GM19193 (cell line): ENCODE results near the gene ERAS.

Experiments used
- POLR2A ChIP-seq: IDR thresholded peaks from 4 replicates; pipeline ENCODE4 v1.6.1; 2011; ENCODE audit not compliant: insufficient read depth, insufficient read length; ENCODE audit errors: extremely low read depth

Gene ERAS

DNA sequence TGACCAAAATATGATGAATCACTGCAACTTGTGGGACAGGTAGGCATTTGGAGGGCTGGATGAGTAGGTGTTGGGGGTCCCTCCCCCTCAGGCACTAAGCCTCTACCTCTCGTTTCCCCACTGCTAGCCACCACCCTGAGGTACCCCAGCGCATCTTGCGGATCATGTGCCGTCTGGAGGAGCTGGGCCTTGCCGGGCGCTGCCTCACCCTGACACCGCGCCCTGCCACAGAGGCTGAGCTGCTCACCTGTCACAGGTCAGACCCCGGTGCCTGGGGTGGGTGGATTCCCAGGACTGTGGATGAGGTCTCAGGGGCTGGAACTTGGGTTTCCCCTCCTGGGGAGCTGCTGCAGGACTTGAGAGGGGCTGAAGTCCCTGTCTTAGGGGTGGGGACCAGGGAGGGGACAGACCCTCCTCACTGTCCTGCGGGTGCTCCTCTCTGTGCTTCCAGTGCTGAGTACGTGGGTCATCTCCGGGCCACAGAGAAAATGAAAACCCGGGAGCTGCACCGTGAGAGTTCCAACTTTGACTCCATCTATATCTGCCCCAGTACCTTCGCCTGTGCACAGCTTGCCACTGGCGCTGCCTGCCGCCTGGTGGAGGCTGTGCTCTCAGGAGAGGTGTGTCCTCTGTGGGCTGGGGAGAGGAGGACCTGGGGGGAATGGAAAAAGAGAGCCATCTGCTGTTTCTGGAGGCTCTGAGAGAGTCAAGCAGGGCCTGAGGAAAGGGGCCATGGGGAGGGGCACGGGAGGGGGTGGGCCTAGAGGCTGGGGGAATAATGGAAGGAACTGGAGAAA lies 10.1 kb upstream of the ERAS start:
- TF ChIP-seq POLR2A, result no peak

- no peak for TF ChIP-seq POLR2A
Measured at GRCh38 chrX:48818098-48818497, 8.2 kb upstream of the ERAS start.

DNA sequence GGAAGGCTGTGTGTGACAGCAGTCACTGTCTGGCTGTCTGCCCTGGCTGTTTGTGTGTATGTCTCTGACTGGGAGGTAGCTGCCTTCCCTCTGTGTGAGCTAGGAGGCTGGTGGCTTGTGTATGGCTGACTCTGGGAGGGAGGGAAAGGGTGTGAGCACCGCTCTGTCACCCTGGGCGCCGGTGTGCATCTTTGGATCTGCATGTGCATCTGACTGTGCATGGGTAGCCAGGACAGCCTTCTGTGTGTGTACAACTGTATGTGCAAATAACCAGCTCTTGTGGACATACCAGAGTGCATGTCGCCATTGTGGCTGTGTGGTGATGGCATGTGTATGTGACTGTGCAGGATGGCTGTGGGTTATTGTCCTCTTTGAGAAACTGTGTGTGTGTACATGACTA lies 7.4 kb upstream of the ERAS start:
- TF ChIP-seq POLR2A, result no peak

DNA sequence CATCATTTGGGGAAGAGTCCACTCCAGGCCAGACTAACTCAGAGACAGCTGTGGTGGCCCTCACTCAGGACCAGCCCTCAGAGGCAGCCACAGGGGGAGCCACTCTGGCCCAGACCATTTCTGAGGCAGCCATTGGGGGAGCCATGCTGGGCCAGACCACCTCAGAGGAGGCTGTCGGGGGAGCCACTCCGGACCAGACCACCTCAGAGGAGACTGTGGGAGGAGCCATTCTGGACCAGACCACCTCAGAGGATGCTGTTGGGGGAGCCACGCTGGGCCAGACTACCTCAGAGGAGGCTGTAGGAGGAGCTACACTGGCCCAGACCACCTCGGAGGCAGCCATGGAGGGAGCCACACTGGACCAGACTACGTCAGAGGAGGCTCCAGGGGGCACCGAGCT lies 3.3 kb upstream of the ERAS start:
- TF ChIP-seq POLR2A, result no peak

- no peak for TF ChIP-seq POLR2A
Measured at GRCh38 chrX:48824066-48824465, 2.2 kb upstream of the ERAS start.

DNA sequence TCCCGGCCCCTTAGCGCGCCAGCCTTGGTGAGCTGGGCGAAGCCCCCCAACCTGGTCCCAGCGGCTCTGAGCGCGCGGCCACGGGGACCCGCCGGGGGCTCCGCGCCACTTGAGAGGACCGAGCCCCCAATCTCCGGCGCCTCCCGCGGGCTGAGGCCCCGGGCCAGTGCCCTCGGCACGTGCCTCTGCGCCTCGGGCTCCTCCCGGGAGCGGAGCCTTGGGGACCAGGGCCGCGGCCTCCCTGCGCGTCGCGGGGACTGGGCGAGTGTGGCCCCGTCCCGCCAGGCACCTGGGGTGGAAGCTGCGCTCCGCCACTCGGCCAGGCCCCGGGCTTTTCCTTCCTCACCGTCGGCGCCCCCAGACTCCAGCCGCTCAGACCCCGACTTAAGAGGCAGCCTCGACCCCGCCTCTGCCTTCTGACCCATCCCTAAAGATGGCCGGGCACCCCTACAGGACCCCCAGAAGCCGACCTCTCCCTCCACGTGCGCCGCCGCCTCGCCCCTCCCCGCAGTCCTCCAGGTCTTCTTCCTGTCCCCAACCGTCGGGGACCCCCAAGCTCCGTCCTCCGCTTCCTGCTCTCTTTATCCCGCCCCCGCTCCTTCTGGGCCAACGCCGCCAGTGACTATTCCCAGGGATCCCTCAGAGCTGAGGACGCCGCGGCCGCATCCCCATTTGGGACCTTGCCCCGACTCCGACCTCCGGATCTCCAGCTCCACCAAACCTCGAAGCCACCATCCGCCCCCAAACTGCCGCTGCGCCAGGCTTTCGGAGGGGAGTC lies 752 bp downstream of the ERAS start:
- no peak for TF ChIP-seq POLR2A

- TF ChIP-seq POLR2A, result no peak
Measured at GRCh38 chrX:48827654-48827968, 1.3 kb downstream of the ERAS start.

DNA sequence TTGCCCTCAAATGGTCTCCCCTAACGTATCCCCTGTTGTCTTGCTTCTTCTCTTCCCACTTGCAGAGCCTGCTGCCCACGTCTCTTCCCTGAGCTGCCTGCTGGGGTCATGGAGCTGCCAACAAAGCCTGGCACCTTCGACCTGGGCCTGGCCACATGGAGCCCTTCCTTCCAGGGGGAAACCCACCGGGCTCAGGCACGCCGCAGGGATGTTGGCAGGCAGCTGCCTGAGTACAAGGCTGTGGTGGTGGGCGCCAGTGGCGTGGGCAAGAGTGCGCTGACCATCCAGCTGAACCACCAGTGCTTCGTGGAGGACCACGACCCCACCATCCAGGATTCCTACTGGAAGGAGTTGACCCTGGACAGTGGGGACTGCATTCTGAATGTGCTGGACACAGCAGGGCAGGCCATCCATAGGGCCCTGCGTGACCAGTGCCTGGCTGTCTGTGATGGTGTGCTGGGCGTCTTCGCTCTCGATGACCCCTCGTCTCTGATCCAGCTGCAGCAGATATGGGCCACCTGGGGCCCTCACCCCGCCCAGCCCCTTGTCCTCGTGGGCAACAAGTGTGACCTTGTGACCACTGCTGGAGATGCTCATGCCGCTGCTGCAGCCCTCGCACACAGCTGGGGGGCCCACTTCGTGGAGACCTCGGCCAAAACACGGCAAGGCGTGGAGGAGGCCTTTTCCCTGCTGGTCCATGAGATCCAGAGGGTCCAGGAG lies 2.9 kb downstream of the ERAS start:
- no peak for TF ChIP-seq POLR2A

DNA sequence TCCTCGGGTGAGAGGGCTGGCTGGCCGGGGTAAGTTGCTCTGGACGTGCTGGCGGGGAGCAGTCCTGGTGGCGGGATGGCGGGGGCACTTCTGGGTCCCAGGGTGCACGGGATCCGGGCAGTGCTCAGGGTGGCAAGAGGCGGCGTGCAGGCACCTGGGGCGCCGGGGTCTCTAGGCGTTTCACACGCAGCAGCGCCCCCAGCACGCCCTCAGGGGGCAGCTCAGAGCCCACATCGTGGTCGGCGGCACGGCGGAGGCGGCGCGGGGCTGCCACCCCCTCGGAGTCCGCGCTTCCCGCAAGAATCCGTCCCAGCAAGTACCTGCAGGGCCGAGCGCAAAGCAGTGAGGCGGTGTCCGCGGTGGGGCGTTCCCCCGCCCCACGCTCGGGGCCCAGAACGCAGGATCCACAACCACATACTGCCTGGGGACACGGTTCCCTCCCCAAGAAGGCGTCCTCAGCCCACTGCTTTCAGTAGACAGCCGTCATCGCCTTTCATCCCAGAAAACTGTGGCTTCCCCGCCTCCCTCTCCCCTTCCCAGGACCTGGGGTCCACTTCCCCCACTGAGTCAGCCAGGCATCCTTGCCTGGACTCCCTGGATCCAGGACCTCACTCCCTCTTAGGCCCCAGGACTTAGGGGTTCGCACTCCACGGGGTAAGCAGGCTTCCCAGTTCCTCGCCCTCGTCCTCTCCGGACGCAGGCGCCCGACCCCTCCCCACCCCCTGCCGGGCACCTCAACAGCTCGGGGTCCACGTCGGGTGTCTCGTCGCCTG lies 5.0 kb downstream of the ERAS start:
- TF ChIP-seq POLR2A, result no peak

DNA sequence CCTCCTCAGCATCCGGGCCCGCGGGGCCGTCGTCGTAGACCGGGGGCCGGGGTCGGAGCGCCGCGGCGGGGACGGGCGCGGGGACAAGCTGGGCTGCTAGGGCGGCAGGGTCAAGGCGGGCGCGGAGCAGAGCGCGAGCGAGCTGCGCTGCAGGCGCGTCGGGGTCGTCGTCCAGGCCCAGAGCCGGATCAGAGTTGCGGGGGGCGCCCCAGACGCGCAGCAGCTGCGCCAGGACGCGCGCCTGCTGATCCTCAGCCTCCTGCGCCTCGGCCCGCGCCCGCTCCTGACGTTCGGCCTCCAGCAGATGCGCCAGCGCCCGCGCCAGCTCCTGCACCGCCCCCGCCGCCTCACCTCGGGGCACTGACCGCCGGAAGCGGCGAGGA lies 5.6 kb downstream of the ERAS start:
- TF ChIP-seq POLR2A, result no peak

DNA sequence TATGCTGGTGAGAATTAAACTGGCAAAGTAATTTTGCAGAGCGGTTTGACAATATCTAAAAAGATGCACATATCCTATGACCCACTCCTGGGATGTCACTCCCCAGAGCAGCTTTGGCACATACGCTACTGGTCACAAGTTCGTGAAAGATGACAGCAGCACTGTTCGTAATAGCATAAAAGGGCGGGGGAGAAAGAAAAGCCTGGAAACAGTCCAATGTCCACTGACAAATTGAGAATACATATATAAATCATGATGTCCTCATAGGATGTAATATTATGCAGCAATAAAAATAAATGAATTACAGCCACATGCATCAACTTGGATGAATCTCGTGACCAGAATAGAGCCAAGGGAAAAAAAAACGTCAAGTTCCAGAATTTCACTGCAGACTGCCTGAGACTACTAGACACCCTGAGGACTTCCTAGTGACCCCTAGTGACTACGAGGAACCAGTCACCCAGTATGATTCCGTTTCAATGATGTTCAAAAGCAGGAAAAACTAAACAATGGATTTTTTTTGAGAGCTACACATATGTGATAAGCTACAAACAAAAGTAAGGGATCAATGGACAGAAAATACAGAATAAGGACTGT lies 7.3 kb downstream of the ERAS start:
- TF ChIP-seq POLR2A, result no peak

DNA sequence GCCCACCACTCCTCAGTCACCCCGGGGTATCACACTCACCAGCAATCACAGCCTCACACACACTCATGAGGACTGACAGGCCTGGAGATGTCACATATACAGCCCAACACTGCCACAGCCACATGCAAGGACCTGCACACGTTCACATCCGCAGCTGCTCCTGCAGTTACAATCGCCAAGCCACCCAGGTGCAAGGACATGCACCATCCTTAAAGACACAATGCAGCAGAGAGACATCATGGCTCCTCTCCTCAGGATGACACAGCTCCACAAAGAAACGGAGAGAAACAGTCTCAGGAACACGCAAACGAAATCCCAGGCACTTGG lies 8.0 kb downstream of the ERAS start:
- no peak for TF ChIP-seq POLR2A

- TF ChIP-seq POLR2A, result no peak
Measured at GRCh38 chrX:48835524-48836329, 9.4 kb downstream of the ERAS start, which contains the start of gene PCSK1N. Gene PCSK1N (minus strand): TSS chrX:48835610. CDS start chrX:48835532, 78 bp downstream.

- no peak for TF ChIP-seq POLR2A
Measured at GRCh38 chrX:48839686-48840085, 13.4 kb downstream of the ERAS start.

DNA sequence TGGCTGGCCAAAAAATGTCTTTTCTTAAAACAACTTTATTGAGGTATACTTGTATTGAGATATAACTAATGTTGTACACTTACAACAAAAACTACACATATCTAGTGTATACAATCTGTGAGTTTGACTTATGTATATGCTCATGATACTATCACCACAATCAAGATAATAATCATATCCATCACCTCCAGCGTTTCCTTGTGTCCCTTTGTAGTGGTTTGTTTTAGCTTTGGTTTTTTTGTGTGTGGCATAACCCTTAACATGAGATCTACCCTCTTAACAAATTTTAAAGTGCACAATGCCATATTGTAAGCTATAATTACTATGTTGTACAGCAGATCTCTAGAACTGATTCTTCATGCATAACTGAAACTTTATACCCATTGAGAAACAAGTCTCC lies 22.5 kb downstream of the ERAS start:
- no peak for TF ChIP-seq POLR2A

- no peak for TF ChIP-seq POLR2A
Measured at GRCh38 chrX:48852857-48853256, 26.5 kb downstream of the ERAS start.
